HG02642 (cell line): ENCODE results near the gene FSTL4.

Experiments used
- ATAC-seq: cut with Tn5 transposase; IDR thresholded peaks from one replicate; pipeline ENCODE4 v1.9.1; 2021; ENCODE audit warnings: mild to moderate bottlenecking; ENCODE audit not compliant: unreplicated experiment, poor library complexity

The FSTL4 gene

DNA sequence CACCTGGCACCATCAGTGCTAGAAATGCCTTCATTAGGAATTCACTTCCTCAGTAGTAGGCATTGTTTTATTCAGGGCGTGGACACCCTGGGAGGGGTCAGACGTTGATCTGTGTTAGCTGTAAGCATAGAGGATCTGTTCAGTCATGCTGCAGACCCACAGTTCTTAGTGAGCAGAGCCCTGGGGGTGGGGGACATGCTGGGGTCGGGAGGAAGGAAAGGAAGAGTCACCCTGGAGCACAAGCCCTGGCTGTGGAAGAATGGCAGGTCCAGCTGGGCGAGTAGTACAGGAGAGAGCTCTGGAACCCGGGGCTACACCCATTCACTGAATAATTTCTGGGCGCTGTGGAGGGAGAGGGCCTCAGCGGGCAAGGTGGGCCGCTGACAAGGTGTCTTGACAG is 172.5 kb downstream of the FSTL4 start:
- ATAC-seq = no peak

GRCh38 chr5:133438487-133438886 is 173.9 kb downstream of the FSTL4 start:
- no peak for ATAC-seq

GRCh38 chr5:133434336-133434735 is 178.0 kb downstream of the FSTL4 start:
- no peak for ATAC-seq

DNA sequence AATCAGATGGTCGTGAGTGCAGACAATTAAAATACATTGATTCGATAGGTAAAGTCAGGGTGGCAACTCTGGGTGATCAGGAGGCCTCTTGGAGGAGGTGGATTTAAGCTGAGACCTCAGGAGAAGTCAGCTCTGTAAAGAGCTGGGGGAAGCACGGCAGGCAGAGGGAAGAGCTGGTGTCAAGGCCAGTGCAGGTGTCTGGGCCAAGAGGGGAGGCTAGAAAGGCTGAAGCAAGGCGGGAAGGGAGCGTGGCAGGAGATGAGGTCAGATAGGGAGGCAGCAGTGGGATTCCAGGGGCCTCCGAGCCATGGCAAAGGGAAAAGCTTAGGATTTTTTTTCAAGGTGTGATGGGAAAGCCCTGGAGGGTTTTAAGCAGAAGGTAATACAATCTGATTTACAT is 178.7 kb downstream of the FSTL4 start:
- ATAC-seq = no peak

- ATAC-seq = no peak
Measured at GRCh38 chr5:133432956-133433532, 179.3 kb downstream of the FSTL4 start.

GRCh38 chr5:133431326-133431865 is 180.9 kb downstream of the FSTL4 start:
- ATAC-seq = no peak

DNA sequence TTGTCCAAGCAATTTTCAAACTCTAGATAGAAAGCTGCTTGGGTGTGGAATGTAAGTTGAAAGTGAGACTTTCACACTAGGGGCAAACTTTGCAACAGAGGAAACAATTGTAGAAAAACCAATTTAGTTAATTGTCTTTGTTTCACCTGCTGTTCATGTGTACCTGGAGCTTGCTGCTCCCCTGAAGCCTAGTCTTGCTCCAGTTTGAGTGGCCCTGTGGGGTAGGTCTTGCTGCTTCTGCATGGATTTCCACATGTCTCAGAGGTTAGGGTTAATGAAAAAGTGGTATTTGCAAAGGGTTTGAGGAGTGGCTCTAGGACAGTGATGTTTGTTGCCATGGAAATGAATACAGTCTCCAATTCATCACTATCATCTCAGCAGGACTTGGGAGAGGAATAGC is 182.2 kb downstream of the FSTL4 start:
- no peak for ATAC-seq

- no peak for ATAC-seq
Measured at GRCh38 chr5:133429046-133429445, 183.3 kb downstream of the FSTL4 start.

- ATAC-seq = no peak
Measured at GRCh38 chr5:133428072-133428660, 184.2 kb downstream of the FSTL4 start.

- no peak for ATAC-seq
Measured at GRCh38 chr5:133427121-133427777, 185.1 kb downstream of the FSTL4 start.

- no peak for ATAC-seq
Measured at GRCh38 chr5:133426264-133426663, 186.1 kb downstream of the FSTL4 start.

GRCh38 chr5:133425764-133426163 is 186.6 kb downstream of the FSTL4 start:
- no peak for ATAC-seq

GRCh38 chr5:133425222-133425621 is 187.1 kb downstream of the FSTL4 start:
- ATAC-seq = no peak

GRCh38 chr5:133423618-133424282 is 188.6 kb downstream of the FSTL4 start:
- peak; percentile 58 for ATAC-seq

DNA sequence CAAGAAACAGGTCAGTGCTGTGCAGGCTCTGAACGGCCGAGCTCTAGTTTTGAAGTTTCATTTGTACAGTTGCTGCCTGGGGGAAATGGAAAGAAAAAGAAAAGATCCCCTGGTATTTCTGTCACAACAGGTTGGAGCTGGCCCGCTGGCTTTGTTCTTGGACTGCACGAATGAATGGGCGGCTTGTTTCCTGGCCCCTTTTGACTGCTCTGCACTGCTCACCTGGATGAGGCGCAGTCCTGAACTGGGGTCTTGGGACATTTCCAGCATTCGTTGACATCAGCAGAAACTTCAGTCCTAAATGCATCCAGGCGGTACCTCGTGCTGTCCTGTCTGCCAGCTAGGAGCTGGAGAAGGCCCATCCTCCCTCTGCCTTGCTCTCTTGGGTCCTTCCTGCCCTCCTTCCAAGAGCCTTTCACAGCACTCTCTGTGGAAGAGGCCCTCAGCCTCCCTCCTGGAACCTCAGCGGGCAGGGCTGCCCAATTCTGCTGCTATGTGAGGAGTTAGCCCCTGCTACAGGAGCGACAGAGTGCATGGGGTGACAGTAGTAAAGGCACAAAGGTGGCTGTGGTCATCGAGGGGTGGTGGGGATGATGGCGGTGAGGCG is 189.2 kb downstream of the FSTL4 start:
- no peak for ATAC-seq

DNA sequence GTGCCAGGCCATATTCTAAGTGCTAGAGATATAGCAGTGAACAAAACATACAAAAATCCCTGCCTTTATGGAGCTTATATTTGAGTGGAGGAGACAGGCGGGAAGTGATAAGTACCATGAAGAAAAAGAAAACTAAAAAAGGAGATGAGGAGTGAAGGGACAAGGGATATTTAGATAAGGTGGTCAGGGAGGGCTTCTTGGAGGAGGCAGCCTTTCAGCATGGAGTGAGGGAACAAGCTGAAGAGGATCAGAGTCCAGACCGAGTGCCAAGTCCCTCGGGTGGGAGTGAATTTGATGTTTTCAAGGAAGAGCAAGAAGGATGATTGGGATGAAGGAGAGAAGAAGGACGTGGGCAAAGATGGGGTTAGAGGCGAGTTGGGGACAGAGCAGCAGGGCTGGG is 190.5 kb downstream of the FSTL4 start:
- ATAC-seq = no peak

DNA sequence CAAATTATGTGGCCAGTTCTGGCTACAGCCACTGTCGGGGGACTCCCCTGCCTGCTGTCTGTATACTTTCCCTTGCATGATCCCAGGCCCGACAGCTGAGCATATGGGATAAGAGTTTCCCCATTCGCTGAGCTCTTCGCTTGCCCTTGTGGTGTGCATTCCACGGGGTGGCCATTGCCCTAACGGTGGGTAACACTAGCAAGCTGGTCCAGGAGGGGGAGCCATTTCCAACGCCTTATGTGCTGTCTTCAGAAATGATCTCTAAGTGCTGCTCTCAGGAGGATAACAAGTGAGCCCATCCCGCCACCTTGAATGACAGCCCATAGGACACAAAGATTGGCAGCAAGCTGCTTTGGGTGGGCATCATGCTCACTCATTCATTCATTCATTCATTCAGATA is 190.9 kb downstream of the FSTL4 start:
- no peak for ATAC-seq

DNA sequence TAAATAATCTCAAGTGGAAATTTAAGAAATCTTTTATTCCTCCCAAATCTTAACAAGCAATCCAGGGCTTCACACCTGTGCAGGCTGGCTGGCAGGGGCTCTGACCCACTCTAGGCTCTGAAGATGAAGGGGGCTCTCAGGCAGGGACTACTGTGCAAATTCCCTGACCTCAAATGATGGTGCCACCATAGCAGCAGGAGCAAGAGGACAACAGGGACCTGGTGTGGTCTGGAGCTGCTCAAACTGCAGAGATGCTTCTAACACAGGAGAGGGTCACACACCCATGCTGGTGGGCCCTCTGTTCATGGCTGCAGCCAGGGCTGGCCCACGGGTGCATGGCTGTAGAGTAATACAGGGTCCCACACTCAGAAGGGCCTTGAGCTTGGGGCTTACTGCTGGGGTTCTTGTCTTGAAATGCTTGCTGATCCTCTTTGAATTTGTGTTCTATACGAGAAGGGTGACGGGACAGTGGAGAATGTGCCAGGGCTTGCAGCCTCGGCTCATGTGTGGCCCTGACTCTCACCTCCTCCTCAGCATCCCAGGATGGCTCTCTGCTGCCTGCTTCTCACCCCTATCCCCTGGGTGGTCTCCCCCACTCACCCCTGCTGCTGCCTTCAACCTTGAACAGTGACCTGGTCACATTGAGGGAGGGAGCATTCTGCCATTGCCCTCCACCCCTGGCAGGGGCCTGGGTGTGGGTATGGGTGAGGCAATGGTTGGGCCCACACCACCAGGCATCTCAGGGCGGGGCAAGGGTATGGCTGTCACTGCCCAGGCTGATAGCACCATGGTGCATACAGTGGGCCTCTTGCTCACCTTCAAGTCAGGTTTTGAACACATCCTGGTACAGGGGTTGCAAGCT is 191.7 kb downstream of the FSTL4 start:
- no peak for ATAC-seq

GRCh38 chr5:133415906-133416305 is 196.4 kb downstream of the FSTL4 start:
- no peak for ATAC-seq

DNA sequence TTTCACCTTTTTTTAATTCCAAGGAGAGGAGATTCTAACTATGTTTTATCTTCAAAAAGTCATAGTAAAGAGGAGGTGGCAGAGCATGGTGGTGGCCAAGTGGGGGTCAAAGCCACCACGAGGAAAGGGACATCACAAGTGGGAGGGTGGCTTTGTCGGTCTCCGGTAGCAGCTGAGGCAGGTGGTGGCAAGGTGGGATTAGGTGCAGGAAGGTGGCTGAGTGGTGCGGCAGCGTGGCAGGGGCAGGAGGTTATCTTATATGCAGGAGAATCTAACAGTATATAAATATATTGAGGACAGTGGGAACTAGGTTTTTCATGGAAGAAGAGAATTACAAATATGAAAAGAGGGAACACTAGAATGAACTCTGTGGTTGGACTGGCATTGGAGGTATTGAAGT is 196.8 kb downstream of the FSTL4 start:
- ATAC-seq = no peak
